Measurements from ENCODE around the gene KIAA1755.

The KIAA1755 gene

DNA sequence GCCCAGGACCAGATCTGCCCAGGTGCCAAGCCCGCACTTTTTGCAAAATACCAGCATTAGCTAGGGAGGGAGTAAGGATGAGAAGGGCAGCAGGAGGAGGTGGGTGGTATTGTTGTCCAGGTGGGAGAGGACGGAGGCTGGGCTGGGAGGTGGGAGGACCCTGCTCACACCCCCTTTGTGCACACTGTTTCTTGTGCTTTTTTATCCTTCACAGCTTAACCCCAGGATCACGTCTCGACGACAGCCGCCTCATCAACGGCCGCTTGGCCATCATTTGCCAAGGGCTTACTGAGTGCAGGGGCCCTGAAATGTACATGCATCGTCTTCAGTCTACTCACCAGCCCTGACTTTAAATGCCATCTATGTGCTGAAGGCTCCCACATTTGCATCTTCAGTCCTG lies 83.3 kb downstream of the KIAA1755 start:
- DNase-seq = no peak

DNA sequence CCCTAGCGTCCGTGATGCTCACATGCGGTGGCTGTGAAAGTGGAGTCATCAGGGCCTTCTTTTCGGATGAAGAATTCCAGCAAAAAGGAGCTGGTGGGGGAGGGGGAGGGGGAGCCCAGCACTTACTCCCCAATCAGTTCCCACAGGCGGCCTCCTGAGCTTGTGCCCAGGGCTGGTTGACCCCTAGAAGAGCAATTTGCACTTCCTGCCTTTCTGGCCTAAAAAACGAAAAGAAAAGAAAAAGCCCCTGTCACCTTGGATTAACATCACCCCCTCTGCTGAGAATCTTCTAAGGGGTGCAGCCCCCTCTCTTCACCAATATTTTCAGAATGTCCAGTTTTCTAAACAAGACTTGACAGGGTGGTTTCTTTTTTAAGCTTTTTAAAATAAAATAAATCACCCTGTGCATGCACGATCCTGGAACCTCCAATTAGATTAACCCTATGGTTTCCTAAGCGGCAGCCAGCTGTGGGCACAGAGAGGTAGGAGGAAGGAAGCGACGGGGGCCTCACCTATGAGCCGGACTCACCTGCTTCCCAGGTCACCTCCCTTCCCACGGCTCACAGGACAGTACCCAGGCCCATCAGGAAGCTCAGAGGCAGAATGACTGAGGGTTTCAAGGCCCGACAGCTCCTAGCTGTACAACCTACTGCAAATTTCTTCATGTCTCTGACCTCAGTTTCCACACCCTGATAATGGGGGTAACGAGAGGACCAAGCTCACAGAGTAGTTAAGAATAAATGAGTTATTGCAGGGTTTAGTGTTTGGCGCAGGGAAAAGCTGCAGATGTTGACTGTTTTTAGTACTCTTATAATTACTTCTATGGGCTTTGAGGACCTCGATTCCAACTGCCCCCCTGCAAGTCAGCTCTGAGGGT lies 85.0 kb downstream of the KIAA1755 start:
- DNase-seq = no peak

DNA sequence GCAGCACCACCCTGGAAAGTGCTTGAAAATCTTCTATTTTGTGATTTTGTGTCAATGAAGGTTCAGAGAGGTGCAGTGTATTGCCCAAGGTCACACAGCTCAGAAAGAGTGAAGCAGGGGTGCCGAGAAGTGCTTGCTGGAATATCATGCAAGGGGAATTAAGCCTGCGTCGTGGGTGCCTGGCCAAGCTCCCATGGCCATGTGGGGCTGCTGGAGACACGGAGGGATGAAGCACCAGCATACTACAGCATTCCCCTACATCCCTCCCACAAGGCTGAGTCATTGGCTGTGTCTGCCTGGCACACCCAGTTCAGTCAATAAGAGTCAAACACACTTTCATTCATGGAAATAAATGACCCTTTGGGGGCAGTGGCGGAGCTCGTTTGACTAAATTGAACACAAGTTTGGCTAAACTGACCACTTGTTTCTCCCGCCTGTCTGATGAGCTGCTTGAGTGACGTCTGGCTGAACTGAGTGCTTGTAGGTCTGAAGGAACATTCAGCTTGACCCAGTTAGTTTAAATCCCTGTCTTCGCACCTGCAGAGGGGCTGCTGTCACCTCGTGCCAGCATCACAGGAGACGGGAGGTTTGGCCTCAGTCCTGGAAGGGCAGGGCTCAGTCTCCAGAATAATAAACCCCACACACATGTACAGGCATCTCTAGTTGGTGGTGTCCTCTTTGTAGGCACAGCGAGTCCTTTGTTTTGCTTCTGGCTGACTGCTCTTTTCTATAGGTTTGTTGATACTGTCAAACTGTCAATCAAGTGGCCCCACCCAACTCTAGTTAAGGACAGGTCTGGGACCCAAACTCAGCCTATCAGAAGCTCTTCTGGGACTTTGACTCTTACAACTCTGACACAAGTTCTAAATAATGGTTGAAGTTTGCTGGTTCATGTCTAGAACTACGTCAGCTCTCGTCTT lies 87.0 kb downstream of the KIAA1755 start:
- no peak for DNase-seq

DNA sequence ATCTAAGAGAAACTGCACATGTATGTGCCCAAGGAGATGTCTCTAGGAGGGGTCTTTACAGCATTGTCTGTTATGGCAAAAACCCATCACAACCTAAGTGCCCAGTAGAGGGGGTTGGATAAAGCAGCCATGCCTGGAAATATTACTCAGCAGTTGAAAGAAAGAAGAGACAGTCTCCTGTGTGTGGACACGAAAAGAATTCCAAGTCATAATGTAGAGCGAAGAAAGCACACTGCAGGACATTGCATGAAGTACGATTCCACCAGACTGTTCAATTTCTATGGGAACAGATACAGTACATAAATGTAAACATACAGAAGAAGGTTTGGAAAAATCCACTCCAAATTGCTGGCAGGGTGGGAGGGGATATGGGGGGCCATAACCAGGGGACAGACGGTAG lies 88.1 kb downstream of the KIAA1755 start:
- no peak for DNase-seq

DNA sequence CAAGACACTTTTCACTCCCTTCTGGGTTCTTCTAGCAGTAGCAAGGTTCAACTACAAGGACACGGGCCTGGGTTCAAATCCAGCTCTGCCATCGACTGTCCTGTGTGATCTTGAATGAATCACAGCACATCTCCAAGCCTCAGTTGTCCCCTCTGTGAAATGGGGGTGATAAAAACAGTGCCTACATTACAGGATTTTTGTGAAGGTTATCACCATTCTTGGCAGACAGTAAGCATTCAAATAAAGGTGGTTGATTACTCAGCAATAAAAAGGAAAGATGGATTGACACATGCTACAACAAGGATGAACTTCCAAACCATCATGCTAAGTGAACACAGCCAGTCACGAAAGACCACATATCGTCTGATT lies 88.9 kb downstream of the KIAA1755 start:
- DNase-seq = no peak

DNA sequence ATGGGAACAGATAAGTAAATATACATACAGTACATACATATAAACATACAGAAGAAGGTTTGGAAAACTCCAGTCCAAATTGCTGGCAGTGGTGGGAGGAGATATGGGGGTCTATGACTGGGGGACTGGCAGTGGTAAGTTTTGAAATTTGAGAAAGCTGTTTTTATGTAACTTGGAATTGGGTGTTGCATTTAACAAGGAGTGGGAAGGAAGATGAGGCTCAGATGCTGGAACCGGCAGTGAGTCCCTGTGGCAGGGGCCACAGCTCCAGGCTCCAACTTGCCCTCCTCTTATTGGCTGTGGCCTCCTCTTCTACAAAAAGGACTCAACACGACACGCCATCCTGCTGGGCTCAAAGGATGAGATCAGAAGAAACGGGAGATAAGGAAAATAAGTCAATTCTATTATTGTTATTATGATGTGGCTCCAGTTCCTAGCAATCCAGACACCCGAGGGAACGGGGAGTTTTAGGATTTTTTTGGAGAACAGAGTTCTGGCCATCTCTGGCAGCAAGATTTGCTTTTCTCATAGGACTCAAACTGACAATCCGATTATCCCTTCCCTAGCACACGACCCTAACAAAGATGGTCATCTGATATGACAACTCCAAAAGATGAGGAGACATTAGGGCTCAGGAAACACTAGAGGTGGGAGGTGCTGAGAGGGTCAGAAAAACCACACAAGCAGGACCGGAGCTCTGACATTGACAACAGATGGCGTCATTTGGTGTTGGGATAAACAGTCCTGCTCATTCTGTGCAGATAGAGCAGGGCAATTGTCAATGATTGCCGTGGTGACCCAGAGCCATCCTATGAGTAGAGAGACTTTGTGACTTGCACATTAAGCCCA lies 89.5 kb downstream of the KIAA1755 start:
- DNase-seq = no peak

DNA sequence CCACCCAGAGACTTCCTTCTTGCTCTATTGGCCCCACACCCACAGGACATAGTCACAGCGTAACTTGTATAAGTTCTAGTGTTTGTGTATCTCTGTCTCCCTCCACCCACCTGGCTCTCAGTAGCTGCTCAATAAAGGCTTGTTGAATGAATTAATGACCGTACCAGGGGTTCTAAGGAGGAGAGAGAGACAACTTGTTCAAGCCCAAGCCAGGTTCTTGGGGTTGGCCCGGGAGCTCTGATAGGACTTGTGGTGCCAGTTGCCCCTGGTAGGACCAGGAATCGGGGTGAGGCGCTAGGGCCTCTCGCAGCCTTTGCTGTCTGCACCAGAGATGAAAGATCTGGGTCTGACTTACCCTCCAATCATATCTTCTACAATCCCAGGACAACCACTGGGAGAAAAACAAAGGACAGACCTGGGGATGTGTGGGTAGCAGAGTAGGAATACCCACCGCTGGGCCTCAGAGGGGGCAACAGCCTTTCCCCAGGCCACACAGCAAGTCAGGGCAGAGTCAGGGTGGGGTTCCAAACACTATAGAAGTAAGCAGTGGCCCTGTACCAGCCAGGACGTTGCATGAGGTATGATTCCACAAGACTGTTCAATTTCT lies 90.2 kb downstream of the KIAA1755 start:
- no peak for DNase-seq

DNA sequence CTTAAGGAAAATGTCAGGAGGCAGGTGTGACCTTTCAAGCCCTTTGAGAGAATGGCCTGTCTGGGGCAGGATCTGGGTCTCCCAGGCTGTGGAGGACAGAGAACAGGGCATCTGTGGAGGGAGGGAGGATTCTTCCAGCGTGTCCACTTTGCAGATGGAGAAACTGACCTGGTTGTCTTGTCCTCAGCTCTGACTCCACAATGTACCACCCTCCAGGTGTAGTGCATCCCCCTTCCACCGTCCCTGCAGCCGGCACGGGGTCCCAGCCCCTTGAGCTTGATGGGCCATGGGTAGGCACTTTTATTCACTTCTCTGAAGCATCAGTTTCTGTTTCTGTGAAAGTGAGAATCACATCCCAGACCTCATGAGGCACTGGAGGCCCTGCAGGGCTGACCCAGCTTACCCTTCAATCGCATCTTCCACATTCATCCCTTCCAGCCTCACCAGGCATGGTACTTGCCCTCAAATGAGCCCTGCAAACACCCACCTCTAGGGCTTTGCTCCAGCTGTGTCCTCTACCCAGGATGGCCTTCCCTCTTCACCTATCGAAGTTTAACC lies 90.8 kb downstream of the KIAA1755 start:
- no peak for DNase-seq

DNA sequence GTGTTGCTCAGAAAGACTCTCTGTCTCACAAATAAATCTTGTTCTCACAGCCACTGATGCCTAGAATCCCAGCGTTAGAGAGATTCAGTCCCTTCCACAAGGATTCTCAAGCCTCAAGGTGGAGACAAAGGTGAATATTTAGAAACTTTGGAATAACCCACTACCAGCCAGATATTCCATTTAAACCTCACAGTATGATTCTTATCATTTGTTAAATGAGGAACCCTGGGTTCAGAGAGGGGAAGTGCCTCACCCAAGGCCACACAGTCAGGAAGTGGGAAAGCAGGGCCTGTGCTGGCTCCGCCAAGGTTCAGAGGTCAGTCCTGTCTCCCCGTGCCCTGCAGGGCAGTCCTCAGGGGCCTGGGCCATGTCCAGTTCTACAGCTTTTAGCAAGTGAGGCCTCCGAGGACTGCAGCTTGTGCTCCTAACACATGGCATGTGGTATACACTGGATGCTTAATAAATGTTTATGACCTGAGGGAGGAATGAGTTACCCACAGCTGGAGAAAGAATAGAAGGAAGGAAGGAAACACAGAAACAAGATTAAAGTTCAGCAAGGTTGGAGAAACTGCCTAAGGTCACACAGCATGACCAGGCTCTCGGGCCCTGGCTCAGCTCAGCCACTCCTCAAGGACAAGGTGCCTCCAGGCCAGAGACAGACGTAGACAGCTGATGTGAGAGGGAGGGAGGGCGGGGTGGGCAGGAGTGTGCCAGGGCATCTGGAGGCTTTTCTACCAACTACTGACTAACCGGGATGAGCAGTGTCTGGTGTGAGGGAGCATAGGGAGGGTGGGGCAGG lies 91.5 kb downstream of the KIAA1755 start:
- DNase-seq = no peak

DNA sequence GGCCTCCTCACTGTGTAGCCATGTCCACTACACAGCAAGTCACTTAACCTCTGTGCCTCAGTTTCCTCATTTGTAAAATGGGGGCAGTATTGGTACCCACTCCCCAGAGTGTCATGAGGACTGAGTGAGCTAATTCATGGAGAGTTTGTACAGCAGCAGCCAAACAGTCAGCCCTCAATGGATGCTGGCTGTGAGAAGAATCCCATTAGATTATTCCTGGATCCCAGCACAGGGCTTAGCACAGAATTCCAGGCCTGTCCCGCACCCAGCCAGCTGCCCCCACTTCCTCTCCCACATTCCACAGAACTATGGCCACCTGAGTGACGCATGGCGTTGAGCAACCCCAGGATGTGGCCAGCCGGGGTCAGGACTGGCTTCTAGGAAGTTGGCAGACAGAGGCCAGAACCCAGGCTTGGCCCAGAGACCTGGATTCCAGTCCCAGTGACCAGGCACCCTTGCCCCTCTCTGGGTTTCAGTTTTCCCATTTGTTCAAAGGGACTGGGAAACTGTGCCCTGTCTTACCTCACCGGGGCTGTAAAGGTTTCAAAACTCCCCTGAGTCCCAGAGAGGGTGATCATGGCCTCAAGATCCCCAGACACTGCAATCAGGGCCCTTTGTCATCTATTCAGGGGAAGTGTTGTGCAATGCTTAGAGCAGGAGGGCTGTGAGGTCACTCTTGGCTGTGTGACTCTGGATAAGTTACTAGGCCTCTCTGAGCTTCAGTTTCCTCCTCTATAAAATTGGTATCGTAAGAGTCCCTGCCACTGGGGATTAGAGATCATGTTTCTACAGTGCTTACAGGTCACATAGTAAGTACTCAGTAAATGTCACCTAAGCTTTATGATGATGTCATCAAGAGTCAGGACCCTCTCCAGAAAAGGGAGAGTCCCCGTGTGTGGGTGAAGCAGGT lies 92.4 kb downstream of the KIAA1755 start:
- DNase-seq = no peak

DNA sequence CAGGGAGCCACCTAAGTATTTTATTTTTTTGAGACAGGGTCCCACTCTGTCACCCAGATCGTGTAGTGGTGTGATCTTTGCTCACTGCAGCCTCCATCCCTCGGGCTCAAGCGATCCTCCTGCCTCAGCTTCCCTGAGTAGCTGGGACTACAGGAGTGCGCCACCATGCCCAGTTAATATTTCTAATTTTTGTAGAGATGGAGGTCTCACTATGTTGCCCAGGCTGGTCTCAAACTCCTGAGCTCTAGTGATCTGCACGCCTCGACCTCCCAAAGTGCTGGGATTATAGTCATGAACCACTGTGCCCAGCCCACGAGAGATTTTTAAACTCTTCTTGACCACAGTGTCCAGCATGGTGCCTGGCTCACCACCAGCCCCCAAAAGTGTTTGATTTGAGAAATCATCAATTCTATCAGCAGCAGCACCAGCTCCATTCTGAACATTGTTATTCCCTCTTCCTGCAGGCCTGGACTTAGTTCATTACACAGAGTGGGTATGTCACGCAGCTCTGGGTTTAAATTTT lies 93.1 kb downstream of the KIAA1755 start:
- DNase-seq = no peak

DNA sequence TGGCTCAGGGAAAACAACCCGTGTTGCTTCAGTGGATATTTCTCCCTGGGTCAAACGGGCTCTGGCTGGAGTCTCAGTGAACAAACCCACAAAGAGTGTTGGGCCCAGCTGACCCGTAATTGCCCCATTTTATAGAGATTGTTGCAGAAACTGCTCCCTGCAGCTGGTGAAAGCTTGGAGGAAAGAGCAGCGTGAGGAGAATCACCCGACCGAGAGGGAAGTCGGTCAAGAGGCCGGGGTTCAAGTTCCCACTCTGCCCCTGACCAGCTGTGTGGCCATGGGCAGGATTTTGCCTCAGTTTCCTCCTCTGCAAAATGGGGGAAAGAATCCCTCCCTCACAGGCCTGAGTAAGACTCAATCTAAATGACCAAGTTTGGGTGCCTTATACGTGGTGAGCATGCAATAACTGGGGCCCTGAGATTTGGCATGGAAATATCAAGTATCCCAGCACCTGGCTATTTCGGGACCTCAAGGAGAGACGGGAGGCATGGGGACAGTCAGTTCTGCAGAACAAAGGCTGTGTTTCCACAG lies 93.8 kb downstream of the KIAA1755 start:
- DNase-seq = no peak

DNA sequence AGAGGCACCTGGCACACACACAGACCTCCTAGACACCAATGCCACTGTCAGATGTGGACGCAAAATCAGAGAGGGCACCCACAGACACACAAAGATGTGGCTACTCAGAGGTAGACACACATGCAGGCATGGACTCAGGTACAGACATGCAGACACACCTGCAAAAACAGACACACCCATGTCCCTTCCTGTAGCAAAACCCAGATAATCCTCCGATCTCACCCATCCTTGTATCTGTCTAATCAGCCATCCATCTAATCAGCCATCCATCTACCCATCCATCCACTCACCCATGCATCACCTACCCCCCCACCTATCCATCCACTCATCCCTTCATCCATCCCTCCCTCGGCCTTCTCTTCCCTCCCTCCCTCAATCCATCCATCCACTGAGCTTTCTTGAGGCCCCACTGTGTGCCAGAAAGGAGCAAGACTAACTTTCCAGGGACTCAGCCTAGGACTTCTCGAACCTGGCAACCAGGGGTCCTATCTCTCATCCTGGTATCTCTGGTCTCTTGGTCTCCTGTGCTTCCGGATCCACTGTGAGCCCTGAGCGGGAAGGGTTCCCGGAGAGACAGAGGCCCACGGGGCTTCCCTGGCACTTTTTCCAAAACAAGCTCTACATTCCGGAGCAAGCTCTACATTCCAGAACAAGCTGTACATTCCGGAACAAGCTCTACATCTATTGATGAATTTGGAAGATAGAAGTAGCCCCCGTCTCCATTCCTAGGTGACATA lies 94.4 kb downstream of the KIAA1755 start:
- DNase-seq = no peak

DNA sequence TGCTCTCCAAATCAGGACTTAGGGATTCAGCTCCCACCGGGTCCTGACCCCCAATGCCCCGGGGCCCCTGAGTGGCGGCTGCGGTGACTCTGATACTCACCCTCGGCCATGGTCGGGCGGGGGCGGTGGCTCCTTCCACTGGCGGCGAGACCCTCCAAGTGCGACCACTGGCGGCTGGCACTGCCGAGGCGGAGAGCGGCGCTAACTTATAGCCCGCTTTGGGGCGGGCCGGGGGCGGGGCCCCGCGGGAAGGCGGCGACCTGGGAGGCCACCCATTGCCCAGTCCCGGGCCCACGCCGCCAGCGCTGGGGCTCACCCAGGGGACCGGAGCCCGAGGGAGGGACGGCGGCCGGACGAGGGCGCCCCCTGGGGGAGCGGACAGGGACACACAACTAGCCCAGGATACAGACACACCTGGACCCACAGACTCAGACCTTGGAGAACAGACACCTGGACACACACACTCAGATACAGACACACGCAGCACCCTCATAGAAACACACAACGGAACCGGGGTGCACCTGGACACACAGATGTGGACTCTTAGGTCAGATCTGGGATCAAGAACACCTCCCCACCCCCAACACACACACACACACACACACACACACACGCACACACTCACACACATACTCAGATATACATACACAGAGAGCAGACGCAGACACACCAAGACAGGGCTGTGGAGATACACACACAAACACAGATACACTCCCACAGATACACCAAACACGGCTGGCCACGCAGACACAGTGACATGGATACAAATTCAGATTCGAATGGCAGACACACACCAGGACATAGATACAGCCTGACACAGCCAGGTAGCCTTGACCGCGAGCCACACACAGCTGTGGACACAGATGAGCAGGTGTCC lies 95.2 kb downstream of the KIAA1755 start, which contains the start of gene TGM2:
Gene TGM2 (minus strand): TSS at position 182 of the 877 bp plus-strand sequence. CDS start 72 bp downstream, at position 110.
- no peak for DNase-seq

DNA sequence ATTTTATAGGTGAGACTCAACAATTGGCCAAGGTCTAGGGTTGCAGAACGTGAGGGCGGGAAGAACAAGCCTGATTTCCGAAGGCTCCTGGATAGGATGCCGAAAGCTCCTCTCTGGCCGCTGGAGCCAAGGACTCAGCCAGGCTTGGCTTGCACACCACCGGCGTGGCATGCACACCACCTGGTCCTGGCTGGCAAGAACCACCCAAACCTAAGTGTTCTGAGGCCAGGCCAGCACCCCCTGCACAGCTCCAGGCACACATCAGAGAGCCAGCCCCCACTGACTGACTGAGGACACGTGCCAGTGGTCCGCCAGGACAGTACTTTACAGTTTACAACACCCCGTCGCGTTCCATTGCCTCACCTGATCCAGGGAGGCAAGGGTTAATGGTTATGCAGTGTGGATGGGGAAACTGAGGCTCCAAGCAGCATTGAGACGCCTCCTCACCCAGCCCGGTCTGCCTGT lies 95.9 kb downstream of the KIAA1755 start:
- DNase-seq = no peak

DNA sequence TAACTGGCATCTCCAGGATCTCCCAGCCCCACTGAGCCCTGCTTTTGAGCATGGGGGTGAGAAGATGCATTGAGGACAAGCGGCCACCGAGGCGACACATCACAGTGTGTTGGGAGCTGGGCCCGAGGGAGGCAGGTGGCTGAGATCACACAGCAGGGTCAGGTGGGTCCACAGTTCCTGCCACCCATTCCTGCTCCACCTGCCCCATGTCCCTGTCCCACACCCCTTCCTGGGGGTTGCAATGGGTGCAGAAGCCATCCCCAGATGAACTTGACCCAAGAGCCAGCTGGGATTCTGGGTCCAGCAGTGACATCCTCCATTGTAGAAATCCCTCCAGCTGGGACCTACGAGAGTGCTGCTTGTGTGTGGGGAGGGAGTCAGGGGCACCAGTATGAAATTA lies 96.5 kb downstream of the KIAA1755 start:
- DNase-seq = no peak
